HEK293T (cell line): ENCODE results near the gene MLN.

ENCODE experiments used
- BHLHE40 ChIP-seq: fragments of 450-650 bp; IDR thresholded peaks from 2 replicates; pipeline ENCODE4 v1.6.1; 2016; ENCODE audit warnings: mild to moderate bottlenecking, moderate library complexity, borderline replicate concordance
- ELF4 ChIP-seq: fragments of 450-650 bp; IDR thresholded peaks from 2 replicates; pipeline ENCODE4 v1.6.1; 2017; ENCODE audit warnings: antibody characterized with exemption
- FOXM1 ChIP-seq: fragments of 450-650 bp; IDR thresholded peaks from 2 replicates; pipeline ENCODE4 v1.6.1; 2017; ENCODE audit warnings: mild to moderate bottlenecking, borderline replicate concordance
- LEF1 ChIP-seq: fragments of 450-650 bp; IDR thresholded peaks from 2 replicates; pipeline ENCODE4 v1.6.1; 2017; ENCODE audit warnings: mild to moderate bottlenecking, borderline replicate concordance
- SUZ12 ChIP-seq: fragments of 450-650 bp; IDR thresholded peaks from 2 replicates; pipeline ENCODE4 v1.6.1; 2016; ENCODE audit warnings: mild to moderate bottlenecking
- TARDBP ChIP-seq: fragments of 450-650 bp; IDR thresholded peaks from 2 replicates; pipeline ENCODE4 v1.6.1; 2016
- ZNF384 ChIP-seq: fragments of 450-650 bp; IDR thresholded peaks from 2 replicates; pipeline ENCODE4 v1.6.1; 2016

DNA sequence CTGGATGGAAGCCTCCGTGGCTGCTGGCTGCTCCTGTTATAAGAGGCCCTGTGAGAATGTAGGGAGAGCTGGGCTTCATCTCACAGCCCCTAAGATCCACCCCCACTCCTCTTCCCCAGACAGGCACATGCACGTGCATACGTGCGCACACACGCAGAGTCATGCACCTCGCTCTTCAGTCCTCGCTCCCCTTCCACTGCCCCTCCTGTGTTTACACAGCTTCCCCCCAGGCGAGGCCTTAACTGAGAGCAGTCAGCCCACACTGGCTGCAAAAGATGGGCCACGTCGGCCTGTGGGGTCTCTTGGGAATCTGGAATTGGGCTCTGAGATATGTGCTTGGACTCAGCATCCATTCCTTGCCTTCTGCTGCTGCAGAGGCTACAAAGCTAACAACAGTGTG, 35.2 kb upstream of the MLN start:
- TF ChIP-seq SUZ12, result no peak
- TF ChIP-seq FOXM1, result no peak
- no peak for TF ChIP-seq ZNF384
- TF ChIP-seq ELF4, result no peak
- TF ChIP-seq TARDBP, result no peak
- no peak for TF ChIP-seq LEF1
- no peak for TF ChIP-seq BHLHE40
